DND-41 (cell line): ENCODE data around the gene SERPIND1.
A peak's percentile ranks its signal among the peaks of the same experiment; 100 is the strongest.

Experiments used
- ATAC-seq: fragments of 200-7000 bp; cut with Tn5 transposase; 3 replicates; pipeline ENCODE4 v1.9.1; 2021; ENCODE audit warnings: low read depth; ENCODE audit not compliant: insufficient read depth
- DNase-seq: peaks from one replicate; pipeline ENCODE4 v3.0.0-alpha.2; 2020
- H2AFZ ChIP-seq: 2 replicates; pipeline ENCODE4 v1.6.0; 2012; ENCODE audit warnings: low read depth, low read length
- H3K27ac ChIP-seq: 2 replicates; pipeline ENCODE4 v1.5.1; 2012; ENCODE audit warnings: low read length, inconsistent platforms
- H3K27me3 ChIP-seq: fragments of 200-600 bp; sonication (generic); 2 replicates; pipeline ENCODE4 v1.6.0; 2012; ENCODE audit warnings: low read length, mild to moderate bottlenecking, inconsistent platforms; ENCODE audit not compliant: insufficient read depth, poor library complexity
- H3K36me3 ChIP-seq: 2 replicates; pipeline ENCODE4 v1.5.1; 2012; ENCODE audit warnings: low read length, inconsistent platforms; ENCODE audit not compliant: insufficient read depth
- H3K4me1 ChIP-seq: 2 replicates; pipeline ENCODE4 v1.5.1; 2012; ENCODE audit warnings: mild to moderate bottlenecking, low read length; ENCODE audit not compliant: insufficient read depth
- H3K4me2 ChIP-seq: 2 replicates; pipeline ENCODE4 v1.6.0; 2012; ENCODE audit warnings: mild to moderate bottlenecking, moderate library complexity, low read length, inconsistent platforms; ENCODE audit not compliant: insufficient read depth
- H3K4me3 ChIP-seq, 2 experiments: fragments of 200-600 bp in 1 of 2; shearing (Covaris generic) in 1 of 2; 2 replicates each; pipeline ENCODE4 v1.5.1; 2012 to 2016; ENCODE audit warnings: inconsistent platforms in 2 of 2, low read length in 2 of 2, mild to moderate bottlenecking in 2 of 2, low read depth in 1 of 2, moderate library complexity in 1 of 2
- H3K79me2 ChIP-seq: 2 replicates; pipeline ENCODE4 v1.6.0; 2012; ENCODE audit warnings: low read length, inconsistent platforms; ENCODE audit not compliant: insufficient read depth
- H3K9ac ChIP-seq: 2 replicates; pipeline ENCODE4 v1.6.0; 2012; ENCODE audit warnings: low read depth, mild to moderate bottlenecking, inconsistent platforms, low read length, moderate library complexity
- H3K9me3 ChIP-seq: 2 replicates; pipeline ENCODE4 v1.5.1; 2012; ENCODE audit warnings: low read length, moderate library complexity, mild to moderate bottlenecking, inconsistent platforms; ENCODE audit not compliant: insufficient read depth, severe bottlenecking
- H4K20me1 ChIP-seq: 2 replicates; pipeline ENCODE4 v1.6.0; 2012; ENCODE audit warnings: low read length; ENCODE audit not compliant: insufficient read depth
- CTCF ChIP-seq: IDR thresholded peaks from 2 replicates; pipeline ENCODE4 v1.5.1; 2012; ENCODE audit warnings: borderline replicate concordance, low read length, moderate library complexity, mild to moderate bottlenecking; ENCODE audit not compliant: poor library complexity, severe bottlenecking; ENCODE audit errors: extremely low read depth
- EZH2 ChIP-seq: IDR thresholded peaks from 3 replicates; pipeline ENCODE4 v1.6.1; 2012; ENCODE audit warnings: borderline replicate concordance, low read depth, mild to moderate bottlenecking, moderate library complexity, low read length, inconsistent platforms; ENCODE audit not compliant: severe bottlenecking

The SERPIND1 gene

GRCh38 chr22:20782596-20783299, 8.8 kb downstream of the SERPIND1 start:
- H3K27me3 ChIP-seq, result no peaks in the 10 kb centered on the region
- no peak overlapping the region for H2AFZ ChIP-seq
- H3K27ac ChIP-seq, result no peak overlapping the region
- DNase-seq (no peak), ATAC-seq (no peak)
- H3K4me1 ChIP-seq, result no peaks in the 10 kb centered on the region
- H3K9me3 ChIP-seq, result no peaks in the 10 kb centered on the region
- H3K4me2 ChIP-seq, result no peak overlapping the region
- H3K4me3 ChIP-seq, result no peak overlapping the region
- no peaks in the 10 kb centered on the region for H3K79me2 ChIP-seq
- 0 out of 2 replicates have a peak, but pooled peaks cover 11% of the 10 kb centered on the region for H4K20me1 ChIP-seq
- no peak overlapping the region for H3K9ac ChIP-seq
- peaks cover 78% of the 10 kb centered on the region for H3K36me3 ChIP-seq
- TF ChIP-seq CTCF (no peak), EZH2 (no peak)

GRCh38 chr22:20783300-20783673, 9.4 kb downstream of the SERPIND1 start:
- Histone ChIP-seq H3K27ac (no peak overlapping the region), H3K4me3 (no peak overlapping the region), H4K20me1 (0 out of 2 replicates have a peak, but pooled peaks cover 11% of the 10 kb centered on the region), H3K9ac (no peak overlapping the region), H3K36me3 (peaks cover 81% of the 10 kb centered on the region), H3K4me2 (no peak overlapping the region), H3K9me3 (no peaks in the 10 kb centered on the region), H3K27me3 (no peaks in the 10 kb centered on the region), H3K79me2 (no peaks in the 10 kb centered on the region), H2AFZ (no peak overlapping the region), H3K4me1 (no peaks in the 10 kb centered on the region)
- no peak for DNase-seq
- TF ChIP-seq EZH2 (no peak), CTCF (no peak)
- ATAC-seq, result no peak

- H4K20me1 ChIP-seq, result peaks cover 13% of the 10 kb centered on the region; the same call in 1 of the 2 replicates
- H3K4me3 ChIP-seq, result no peak overlapping the region
- peaks cover 81% of the 10 kb centered on the region for H3K36me3 ChIP-seq
Observed at GRCh38 chr22:20783844-20784723, 10.2 kb downstream of the SERPIND1 start.

More at GRCh38 chr22:20783844-20784723, 10.2 kb downstream of the SERPIND1 start:
- DNase-seq, result peak; percentile 56
- no peak overlapping the region for H3K9ac ChIP-seq
- no peak overlapping the region for H3K27ac ChIP-seq
- TF ChIP-seq EZH2, result no peak
- TF ChIP-seq CTCF, result peak; percentile 78
- no peak overlapping the region for H3K4me2 ChIP-seq
- ATAC-seq, result peak; percentile 88
- H2AFZ ChIP-seq, result no peak overlapping the region
- no peaks in the 10 kb centered on the region for H3K79me2 ChIP-seq
- H3K9me3 ChIP-seq, result no peaks in the 10 kb centered on the region
- no peaks in the 10 kb centered on the region for H3K27me3 ChIP-seq
- no peaks in the 10 kb centered on the region for H3K4me1 ChIP-seq
